Large intestine (tissue), 3 donors: Measurements from ENCODE around the gene RGS19. TPM values are rescaled to one million over a fixed set of nuclear protein-coding genes. Genes with fewer than 3 reads are reported as not detected.

Source experiments
- DNase-seq, 2 donors: peaks; one replicate each; pipeline versions ENCODE4 v3.0.0 to v3.0.0-alpha.2; 2013
- H3K27ac ChIP-seq: one replicate; pipeline ENCODE4 v1.5.1; 2013; ENCODE audit warnings: low read length
- H3K27me3 ChIP-seq: 2 replicates; pipeline ENCODE4 v1.6.1; 2013; ENCODE audit warnings: low read length; ENCODE audit not compliant: control insufficient read depth, insufficient read depth
- H3K36me3 ChIP-seq: 2 replicates; pipeline ENCODE4 v1.6.1; 2013; ENCODE audit warnings: low read length; ENCODE audit not compliant: control insufficient read depth, insufficient read depth
- H3K4me1 ChIP-seq: one replicate; pipeline ENCODE4 v1.6.1; 2013; ENCODE audit warnings: low read length; ENCODE audit not compliant: control insufficient read depth, insufficient read depth
- H3K4me3 ChIP-seq: one replicate; pipeline ENCODE4 v1.5.1; 2013; ENCODE audit warnings: low read length
- H3K9me3 ChIP-seq: one replicate; pipeline ENCODE4 v1.6.1; 2013; ENCODE audit warnings: mild to moderate bottlenecking, low read depth, low read length, moderate library complexity; ENCODE audit not compliant: control insufficient read depth
- WGBS: methylation state at CpG from one replicate; pipeline ENCODE4 v1.1.5; 2013; ENCODE audit warnings: low lambda C conversion rate; ENCODE audit not compliant: insufficient coverage; 5-methylcytosine and 5-hydroxymethylcytosine counted together
- polyA plus RNA-seq: library from polyadenylated mRNA; unstranded; fragments of 120-200 nt; gene quantifications from one replicate; pipeline ENCODE4 v1.2.1, GENCODE V29; 2013

The RGS19 gene
- polyA plus RNA-seq, 1 donor = 5.9 TPM

DNA sequence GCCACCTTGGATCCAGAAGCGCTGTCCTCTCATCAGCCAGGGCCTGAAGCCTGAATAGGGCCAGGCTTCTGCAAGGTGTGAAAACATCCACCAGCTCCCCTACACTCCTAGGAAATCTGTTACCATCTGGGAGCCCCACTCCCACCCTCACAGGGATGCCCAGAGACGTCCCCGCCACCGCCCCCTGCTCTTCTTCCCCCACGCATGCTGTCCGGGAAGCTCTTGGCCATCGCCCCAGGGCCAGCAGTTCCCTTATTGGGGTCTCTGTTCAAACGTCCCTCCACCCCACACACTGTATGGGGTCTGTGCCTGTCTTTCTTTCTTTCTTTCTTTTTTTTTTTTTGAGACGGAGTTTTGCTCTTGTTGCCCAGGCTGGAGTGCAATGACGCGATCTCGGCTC lies 3.8 kb downstream of the RGS19 start:
- no peaks in the 10 kb centered on the region for H3K36me3 ChIP-seq
- no peak overlapping the region for H3K27ac ChIP-seq
- H3K27me3 ChIP-seq = peaks cover 21% of the 10 kb centered on the region
- H3K4me3 ChIP-seq = no peak overlapping the region
- H3K9me3 ChIP-seq = no peaks in the 10 kb centered on the region
- H3K4me1 ChIP-seq = peaks cover 14% of the 10 kb centered on the region
- no peak for DNase-seq
- WGBS = 100% methylated on average over 1 of the region's 12 CpGs

DNA sequence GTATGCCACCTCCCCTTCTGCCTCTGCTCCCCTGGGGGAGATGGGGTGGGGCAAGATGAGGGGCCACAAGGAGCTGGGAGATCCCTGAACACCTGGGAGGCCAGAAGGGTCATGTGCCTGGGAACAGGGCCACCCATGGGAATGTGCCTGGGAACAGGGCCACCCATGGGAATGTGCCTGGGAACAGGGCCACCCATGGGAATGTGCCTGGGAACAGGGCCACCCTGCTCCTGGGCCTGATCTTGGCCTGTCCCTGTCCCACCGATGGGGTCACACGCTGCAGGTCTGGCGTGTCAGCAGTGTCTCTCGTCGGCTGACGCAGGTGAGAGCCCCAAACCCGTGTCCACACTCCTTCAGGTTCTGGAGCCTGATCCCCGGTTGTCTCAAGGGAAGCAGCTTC lies 4.4 kb downstream of the RGS19 start:
- DNase-seq = no peak
- Histone ChIP-seq H3K4me1 (peaks cover 14% of the 10 kb centered on the region), H3K27ac (no peak overlapping the region), H3K9me3 (no peaks in the 10 kb centered on the region), H3K4me3 (no peak overlapping the region), H3K27me3 (peaks cover 15% of the 10 kb centered on the region), H3K36me3 (no peaks in the 10 kb centered on the region)
- WGBS = no CpG with 5 or more reads among the region's 8 CpGs

DNA sequence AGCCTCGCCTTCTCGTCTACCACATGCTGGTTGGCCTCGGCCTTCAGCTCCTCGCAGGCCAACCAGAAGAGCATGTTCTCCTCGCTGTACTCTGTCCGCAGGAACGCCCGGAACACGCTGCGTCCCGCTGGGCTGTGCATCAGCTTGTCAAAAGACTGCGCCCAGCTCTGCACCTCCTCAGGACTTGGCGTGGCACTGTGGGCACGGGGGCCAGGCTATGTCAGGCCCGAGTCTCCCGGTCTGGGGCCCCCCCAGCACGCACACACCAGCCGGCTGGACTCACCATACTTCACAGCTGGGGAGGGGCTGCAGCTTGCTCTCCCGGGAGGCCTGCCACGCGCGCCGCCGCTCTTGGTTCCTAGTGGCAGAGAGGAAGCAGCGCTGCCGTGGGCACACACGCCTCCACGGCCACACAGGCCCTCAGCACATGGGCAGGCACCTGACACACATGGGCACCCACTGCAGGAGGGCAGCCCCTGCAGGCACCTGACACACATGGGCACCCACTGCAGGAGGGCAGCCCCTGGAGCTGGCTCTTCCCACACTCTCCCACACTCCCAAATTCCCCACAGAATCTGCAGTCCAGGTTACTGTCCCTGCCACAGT lies 5.0 kb downstream of the RGS19 start:
- Histone ChIP-seq H3K36me3 (no peaks in the 10 kb centered on the region), H3K4me1 (peaks cover 12% of the 10 kb centered on the region), H3K27me3 (peaks cover 12% of the 10 kb centered on the region), H3K9me3 (no peaks in the 10 kb centered on the region), H3K4me3 (no peak overlapping the region), H3K27ac (no peak overlapping the region)
- no peak for DNase-seq
- no CpG with 5 or more reads among the region's 28 CpGs for WGBS

DNA sequence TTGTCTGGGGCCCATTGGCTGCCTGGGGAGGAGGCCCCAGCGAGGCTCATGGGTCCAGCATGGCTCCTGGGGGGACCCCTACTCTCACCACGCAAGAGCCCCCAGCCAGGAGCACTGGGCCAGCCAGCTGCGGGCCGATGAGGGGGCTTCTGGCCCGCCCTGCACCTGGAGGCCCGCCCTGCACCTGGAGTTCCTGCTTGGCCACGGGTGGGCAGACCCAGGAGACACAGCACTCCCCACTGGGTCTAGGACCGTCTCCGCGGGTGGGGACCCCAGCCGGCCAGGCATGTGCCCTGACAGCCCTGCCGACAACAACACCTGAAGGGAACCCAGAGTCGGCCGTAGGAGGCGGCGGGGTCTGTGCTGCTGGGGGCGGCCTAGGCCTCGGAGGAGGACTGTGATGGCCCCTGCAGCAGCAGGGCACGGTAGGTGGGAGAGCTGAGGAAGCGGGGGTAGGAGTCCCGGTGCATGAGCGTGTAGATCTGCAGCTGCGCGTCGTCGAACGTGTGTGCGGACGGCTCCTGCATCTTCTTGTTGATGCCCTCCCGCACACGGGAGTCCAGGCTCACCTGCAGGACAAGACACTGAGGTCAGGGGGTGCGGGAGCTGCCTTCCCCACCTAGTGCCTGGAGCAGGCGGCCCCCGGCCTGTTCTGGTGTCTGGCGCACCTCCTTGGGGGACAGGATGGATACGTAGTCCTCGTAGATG lies 5.7 kb downstream of the RGS19 start:
- Histone ChIP-seq H3K27me3 (peaks cover 6% of the 10 kb centered on the region), H3K36me3 (no peaks in the 10 kb centered on the region), H3K9me3 (no peaks in the 10 kb centered on the region), H3K27ac (no peak overlapping the region), H3K4me3 (no peak overlapping the region), H3K4me1 (peaks cover 6% of the 10 kb centered on the region)
- WGBS = no CpG with 5 or more reads among the region's 37 CpGs
- no peak for DNase-seq

DNA sequence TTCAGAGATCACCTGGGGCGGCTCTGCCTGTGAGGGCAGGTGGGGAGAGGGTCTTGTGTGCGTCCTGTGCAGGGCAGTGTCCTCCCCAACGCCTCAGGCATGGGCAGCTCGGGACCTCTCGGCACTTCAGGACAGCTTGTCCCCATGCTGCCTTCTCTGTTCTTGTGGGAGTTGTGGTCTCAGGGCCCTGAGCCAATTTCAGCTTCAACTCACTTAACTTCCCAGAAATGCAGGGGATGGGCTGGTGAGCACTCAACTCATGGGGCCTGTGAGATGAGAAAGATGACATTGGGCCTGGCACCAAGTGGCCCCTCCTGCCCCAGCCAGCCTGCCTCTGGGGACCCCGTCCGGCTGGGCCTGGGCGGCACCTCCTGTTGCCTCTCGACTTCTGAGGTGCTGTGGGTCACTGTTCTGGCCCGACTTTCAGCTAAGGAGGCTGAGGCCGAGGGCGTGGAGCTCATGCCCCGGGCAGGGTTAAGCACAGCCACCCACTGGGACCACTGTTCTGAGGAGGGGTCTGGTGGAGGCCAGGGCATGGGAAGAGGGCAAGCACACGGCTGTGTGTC lies 6.7 kb downstream of the RGS19 start:
- H3K4me3 ChIP-seq = no peak overlapping the region
- H3K27ac ChIP-seq = no peak overlapping the region
- DNase-seq = no peak
- no peaks in the 10 kb centered on the region for H3K27me3 ChIP-seq
- no peaks in the 10 kb centered on the region for H3K4me1 ChIP-seq
- no peaks in the 10 kb centered on the region for H3K36me3 ChIP-seq
- WGBS = no CpG with 5 or more reads among the region's 14 CpGs
- H3K9me3 ChIP-seq = no peaks in the 10 kb centered on the region

DNA sequence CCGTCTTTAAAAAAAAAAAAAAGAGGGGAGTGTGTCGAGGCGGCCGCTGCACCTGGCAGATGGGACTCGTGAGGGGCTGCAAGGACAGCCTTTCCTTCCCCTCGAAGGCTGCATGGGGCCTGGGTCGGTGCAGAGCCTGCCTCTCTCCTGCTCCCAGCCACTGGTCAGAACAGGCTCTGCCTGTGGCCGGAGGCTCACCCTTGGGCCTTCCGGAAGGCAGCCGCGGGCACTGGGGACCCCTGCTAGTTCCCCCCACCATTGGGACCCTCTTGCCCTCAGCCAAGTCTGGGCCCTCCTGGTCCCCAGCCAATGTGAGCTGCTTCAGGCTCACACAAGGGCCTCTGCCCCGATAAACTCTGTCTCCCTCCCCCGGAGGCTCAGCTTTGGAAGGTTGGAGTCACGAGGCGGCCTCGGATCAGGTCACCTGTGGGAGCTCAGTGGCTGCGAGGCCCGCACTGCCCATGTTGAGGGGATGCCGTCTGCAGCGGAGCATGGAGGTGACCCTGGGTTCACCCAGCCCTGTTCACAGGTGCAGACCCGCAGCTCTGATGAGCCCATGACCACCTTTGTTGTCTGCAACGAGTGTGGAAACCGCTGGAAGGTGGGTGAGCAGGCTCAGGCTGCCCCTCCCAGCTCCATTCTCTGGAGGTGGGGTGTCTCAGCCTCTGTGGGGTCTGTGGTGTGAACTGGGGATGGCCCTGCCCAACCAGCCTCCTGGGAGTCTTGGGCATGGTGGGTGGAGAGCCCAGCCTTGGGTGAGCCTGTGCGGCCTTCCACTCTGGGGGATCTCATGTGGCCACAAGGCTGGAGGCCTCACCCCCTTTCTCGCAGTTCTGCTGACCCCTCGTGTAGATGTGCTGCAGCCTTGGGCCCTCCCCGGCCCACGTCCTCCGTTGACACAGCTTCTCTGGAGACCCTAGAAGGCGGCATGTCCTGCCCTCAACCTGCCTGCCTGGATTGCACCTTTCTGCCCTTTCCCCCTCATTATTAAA lies 7.7 kb downstream of the RGS19 start:
- WGBS = no CpG with 5 or more reads among the region's 30 CpGs
- H3K9me3 ChIP-seq = no peaks in the 10 kb centered on the region
- H3K36me3 ChIP-seq = no peaks in the 10 kb centered on the region
- H3K4me3 ChIP-seq = no peak overlapping the region
- no peak for DNase-seq
- no peaks in the 10 kb centered on the region for H3K4me1 ChIP-seq
- no peaks in the 10 kb centered on the region for H3K27me3 ChIP-seq
- no peak overlapping the region for H3K27ac ChIP-seq

DNA sequence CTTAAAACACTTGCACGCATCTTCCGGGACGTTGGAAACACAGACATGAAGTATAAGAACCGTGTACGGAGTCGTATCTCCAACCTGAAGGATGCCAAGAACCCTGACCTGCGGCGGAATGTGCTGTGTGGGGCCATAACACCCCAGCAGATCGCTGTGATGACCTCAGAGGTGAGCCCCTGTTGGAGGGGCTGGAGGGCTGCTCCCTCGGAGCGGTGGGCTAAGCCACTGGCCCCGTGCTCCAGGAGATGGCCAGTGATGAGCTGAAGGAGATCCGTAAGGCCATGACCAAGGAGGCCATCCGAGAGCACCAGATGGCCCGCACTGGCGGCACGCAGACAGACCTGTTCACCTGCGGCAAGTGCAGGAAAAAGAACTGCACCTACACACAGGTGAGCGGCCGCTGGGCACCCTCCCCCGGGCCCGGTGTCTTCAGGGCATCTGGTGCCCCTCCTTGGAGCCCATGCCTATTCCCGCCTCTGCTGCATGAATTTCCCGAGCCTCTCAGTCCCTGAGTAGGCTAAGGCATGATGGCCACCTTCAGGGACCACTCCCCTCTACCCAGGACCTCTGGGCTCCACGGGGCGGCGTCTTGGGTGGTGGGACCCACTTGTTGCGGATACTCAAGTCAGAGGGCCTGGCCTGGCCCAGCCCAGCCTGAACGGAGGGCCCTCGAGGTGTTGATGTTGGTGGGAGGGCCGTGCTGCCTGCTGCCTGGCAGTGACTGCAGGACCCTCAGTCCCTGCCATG lies 8.9 kb downstream of the RGS19 start:
- no peak for DNase-seq

DNA sequence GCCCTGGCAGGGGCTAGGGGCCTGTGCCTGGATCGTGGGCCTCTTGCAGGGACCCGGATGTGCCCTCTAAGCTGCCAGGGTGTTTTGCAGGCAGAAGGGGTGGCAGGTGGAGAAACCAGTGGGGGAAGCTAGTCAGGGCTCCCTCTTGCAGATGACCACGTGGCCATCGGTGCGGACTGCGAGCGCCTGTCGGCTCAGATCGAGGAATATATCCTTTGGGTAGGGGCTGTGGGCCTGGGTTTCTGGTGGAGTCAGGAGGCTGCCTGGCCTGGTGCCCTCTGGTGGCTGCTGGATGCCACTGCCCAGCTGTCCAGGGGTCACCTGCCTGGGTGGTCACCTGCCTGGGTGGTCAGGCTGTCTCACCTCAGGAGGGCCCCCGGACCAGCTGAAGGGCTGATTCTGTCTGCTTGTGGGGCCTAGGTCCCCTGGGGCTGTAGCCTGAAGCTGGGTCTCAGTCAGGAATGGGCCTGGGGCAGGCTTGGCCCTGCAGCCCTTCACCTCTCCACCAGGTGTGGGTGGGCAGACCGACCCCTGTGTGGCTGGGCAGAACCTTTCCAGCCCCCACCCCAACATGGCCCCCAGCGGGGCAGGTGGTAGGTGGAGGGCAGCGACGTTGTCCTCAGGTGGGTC lies 9.6 kb downstream of the RGS19 start:
- H3K4me1 ChIP-seq = peaks cover 14% of the 10 kb centered on the region
- no peak overlapping the region for H3K27ac ChIP-seq
- no peaks in the 10 kb centered on the region for H3K36me3 ChIP-seq
- DNase-seq = no peak
- no CpG with 5 or more reads among the region's 14 CpGs for WGBS
- H3K4me3 ChIP-seq = no peak overlapping the region
- no peaks in the 10 kb centered on the region for H3K27me3 ChIP-seq
- H3K9me3 ChIP-seq = no peaks in the 10 kb centered on the region

More for the DNA sequence above, 8.9 kb downstream of the RGS19 start:
- Histone ChIP-seq H3K4me3 (no peak overlapping the region), H3K4me1 (peaks cover 9% of the 10 kb centered on the region), H3K27me3 (no peaks in the 10 kb centered on the region), H3K36me3 (no peaks in the 10 kb centered on the region), H3K9me3 (no peaks in the 10 kb centered on the region), H3K27ac (no peak overlapping the region)
- WGBS = no CpG with 5 or more reads among the region's 31 CpGs

DNA sequence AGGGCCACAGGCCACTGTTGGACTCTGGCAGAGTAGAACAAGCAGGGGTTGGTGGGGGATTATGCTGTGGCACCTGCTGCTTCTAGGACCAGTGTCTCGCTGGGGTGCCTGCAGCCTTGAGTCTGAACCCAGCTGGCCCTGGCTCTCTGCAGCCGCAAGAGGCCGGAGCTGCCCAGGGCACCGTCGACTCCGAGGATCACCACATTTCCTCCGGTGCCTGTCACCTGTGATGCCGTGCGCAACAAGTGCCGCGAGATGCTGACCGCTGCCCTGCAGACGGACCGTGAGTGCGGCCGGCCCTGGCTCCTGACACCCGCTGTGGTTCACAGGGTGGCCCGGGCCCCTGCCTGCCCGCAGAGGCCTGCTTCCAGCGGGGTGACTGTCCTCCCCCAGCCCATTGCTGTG lies 10.1 kb downstream of the RGS19 start:
- Histone ChIP-seq H3K36me3 (no peaks in the 10 kb centered on the region), H3K27me3 (no peaks in the 10 kb centered on the region), H3K4me3 (no peak overlapping the region), H3K27ac (no peak overlapping the region), H3K4me1 (peaks cover 14% of the 10 kb centered on the region), H3K9me3 (no peaks in the 10 kb centered on the region)
- WGBS = no CpG with 5 or more reads among the region's 20 CpGs
- no peak for DNase-seq
